H7 (cell line): ENCODE measurements around the gene DPH1. TPM values are rescaled to one million over a fixed set of nuclear protein-coding genes. Genes with fewer than 3 reads are reported as not detected.
"Not testable (repeated sequence)": the region's sequence is repeated elsewhere in the genome, so short reads cannot be mapped to it uniquely, and the experiment has no call there.

Experiments used
- DNase-seq: peaks from one replicate; pipeline ENCODE4 v3.0.0; 2012
- H3K27me3 ChIP-seq: 2 replicates; pipeline ENCODE4 v1.6.0; 2011; ENCODE audit warnings: mild to moderate bottlenecking, low read length; ENCODE audit not compliant: control insufficient read depth, insufficient read depth
- H3K36me3 ChIP-seq: replicated peaks from 2 replicates; pipeline ENCODE4 v1.5.1; 2011; ENCODE audit warnings: low read length; ENCODE audit not compliant: control insufficient read depth, insufficient read depth
- H3K4me3 ChIP-seq: 2 replicates; pipeline ENCODE4 v1.5.1; 2011; ENCODE audit warnings: low read depth, mild to moderate bottlenecking, control low read depth, low read length, moderate library complexity; ENCODE audit not compliant: insufficient read depth
- total RNA-seq: library from RNA; depleted of rRNA; stranded (reverse); fragments of >200 nt; shearing (Covaris generic); gene quantifications from 2 replicates; pipeline ENCODE4 v1.2.3, GENCODE V29; 2014; rRNA removed

Gene DPH1
- total RNA-seq = 37.0 and 53.6 TPM in 2 replicates

DNA sequence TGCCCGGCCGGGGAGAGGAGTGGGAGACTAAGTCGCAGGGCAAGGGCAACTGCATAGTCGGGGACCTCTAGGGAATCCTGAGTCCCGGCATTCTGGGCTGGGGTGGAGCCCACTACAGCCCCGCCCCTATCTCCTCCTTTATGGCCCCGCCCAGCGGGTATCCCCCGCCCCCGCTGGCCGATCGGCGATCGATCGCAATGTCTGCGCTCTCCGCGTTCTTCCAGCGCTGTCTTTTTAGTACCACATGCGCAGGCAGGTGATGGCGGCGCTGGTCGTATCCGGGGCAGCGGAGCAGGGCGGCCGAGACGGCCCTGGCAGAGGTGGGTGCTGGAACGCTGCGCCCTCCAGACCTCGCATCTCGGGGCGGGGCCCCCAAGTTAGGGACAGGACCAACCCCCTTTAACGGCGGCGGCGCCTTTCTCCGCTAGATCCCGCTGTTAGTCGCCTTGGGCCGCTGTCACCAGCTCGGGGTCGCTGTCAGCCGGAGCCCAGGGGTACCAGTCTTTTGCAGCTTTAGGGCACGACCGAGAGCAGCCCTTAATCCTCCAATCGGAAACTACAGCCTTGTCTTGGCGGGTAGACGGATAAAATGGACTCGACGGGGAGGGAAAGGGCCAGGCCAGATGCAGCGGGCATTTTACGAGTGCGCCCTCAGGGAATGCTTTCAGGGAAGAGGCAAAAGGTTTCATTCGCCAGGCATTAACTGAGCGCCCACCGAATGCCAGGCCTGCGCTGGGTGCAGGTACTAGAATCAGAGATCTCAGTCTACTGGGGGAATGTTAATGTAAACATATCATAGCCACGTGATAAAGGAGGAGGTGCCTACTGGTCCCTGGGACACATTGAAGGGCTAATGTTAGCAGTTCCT, at the start of gene DPH1:
Gene DPH1 (plus strand): TSS at position 243 of the 868 bp plus-strand sequence. CDS start 17 bp downstream, at position 260.
- Histone ChIP-seq H3K4me3 (peak within 1 kb of the TSS; percentile 95), H3K27me3 (peaks cover 43% of the 10 kb centered on the region), H3K36me3 (no peaks in the 10 kb centered on the region)
- peak; percentile 99 for DNase-seq

DNA sequence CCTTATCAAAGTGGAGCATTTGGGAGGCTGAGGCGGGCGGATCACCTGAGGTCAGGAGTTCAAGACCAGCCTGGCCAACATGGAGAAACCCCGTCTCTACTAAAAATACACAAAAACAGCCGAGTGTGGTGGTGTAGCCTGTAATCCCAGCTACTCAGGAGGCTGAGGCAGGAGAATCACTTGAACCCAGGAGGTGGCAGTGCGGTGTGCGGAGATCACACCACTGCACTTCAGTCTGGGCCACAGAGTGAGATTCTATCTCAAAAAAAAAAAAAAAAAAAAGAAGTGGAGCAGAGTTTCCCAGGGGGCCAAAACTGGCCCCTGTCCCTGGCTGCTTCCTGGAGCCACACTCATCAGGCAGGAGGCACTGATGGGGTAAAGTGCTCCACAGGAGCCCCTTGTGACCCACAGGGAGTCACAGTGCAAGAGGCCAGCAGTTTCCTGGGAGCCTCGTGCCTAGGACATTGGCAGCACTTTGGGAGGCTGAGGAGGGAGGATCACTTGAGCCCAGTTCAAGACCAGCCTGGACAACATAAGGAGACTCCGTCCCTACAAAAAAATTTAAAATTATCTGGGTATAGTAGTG, 49.2 kb upstream of the DPH1 start:
- Histone ChIP-seq H3K36me3 (no peaks in the 10 kb centered on the region), H3K27me3 (no peaks in the 10 kb centered on the region; the same call in 1 of the 2 replicates), H3K4me3 (no peak overlapping the region)
- DNase-seq = no peak

DNA sequence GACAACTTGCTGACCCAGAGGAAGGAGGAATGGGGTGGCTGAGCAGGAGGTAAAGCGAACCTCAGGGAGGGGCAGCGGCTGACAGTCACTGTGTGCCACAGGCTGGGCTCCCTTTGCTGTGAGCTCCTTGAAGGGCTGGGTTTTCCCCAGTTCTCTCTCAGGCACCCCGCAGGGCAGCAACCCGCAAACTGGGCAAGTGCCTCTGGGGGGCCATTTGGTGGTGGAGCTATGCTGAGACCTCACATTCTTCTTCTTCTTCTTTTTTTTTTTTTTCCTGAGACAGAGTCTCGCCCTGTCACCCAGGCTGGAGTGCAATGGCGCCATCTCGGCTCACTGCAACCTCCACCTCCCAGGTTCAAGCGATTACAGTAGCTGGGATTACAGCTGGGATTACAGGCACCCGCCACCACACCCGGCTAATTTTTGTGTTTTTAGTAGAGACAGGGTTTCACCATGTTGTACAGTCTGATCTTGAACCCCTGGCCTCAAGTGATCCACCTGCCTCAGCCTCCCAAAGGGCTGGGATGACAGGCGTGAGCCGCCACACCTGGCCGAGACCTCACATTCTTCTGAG, 47.1 kb upstream of the DPH1 start:
- peak; percentile 66 for DNase-seq
- not testable (repeated sequence) for H3K36me3 ChIP-seq, H3K27me3 ChIP-seq, H3K4me3 ChIP-seq

- H3K4me3 ChIP-seq = no peak overlapping the region
- H3K27me3 ChIP-seq = no peaks in the 10 kb centered on the region
- no peaks in the 10 kb centered on the region for H3K36me3 ChIP-seq
- DNase-seq = no peak
Measured at GRCh38 chr17:1985093-1985492, 44.9 kb upstream of the DPH1 start.

DNA sequence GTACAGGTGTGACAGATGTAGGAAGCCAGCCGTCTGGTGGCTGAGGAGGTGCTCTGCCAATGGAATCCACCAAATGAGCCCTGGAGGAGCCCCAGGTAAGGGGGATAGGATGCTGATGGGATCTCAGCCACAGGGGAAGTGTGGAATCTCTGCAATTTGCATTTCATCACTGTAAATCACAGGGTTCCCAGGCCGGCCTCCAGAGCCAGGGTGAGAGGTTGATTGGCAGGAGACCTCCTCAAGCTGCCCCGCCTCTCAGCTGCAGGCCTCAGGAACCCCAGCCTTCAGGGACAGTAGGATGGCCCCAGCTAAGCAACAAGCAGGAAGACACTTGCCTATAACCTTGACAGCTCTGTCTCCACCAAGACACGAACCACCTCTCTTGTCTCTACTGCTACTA, 44.3 kb upstream of the DPH1 start:
- Histone ChIP-seq H3K4me3 (no peak overlapping the region), H3K36me3 (no peaks in the 10 kb centered on the region), H3K27me3 (no peaks in the 10 kb centered on the region)
- DNase-seq = peak; percentile 87

- DNase-seq = no peak
- Histone ChIP-seq H3K36me3 (no peaks in the 10 kb centered on the region), H3K27me3 (no peaks in the 10 kb centered on the region), H3K4me3 (no peak overlapping the region)
Measured at GRCh38 chr17:1986783-1987451, 43.0 kb upstream of the DPH1 start.

DNA sequence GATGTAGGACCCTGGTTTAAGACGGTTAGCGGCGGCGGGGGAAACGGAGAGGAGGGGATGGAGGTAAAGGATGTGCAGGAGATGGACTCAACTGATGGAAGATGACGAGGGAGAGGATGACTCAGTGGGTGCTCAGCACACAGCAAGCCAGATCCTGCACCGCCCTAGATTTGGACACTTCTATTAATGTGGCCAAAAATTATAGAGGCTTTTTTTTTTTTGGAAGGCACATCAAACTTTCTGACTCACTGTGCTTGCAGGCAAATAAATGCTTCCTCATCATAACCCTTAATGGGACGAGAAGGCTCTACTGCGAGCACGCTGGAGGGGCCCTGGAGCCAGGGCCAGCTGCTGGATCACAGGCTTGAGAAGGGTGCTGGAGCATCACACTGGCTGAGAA, 40.8 kb upstream of the DPH1 start:
- Histone ChIP-seq H3K36me3 (no peaks in the 10 kb centered on the region), H3K4me3 (no peak overlapping the region), H3K27me3 (no peaks in the 10 kb centered on the region)
- no peak for DNase-seq

GRCh38 chr17:1992541-1992940, 37.4 kb upstream of the DPH1 start:
- no peak for DNase-seq
- Histone ChIP-seq H3K27me3 (peaks cover under 1% of the 10 kb centered on the region; the same call in 1 of the 2 replicates), H3K36me3 (no peaks in the 10 kb centered on the region), H3K4me3 (no peak overlapping the region)

GRCh38 chr17:1994707-1995106, 35.2 kb upstream of the DPH1 start:
- DNase-seq = no peak
- no peaks in the 10 kb centered on the region for H3K36me3 ChIP-seq
- no peak overlapping the region for H3K4me3 ChIP-seq
- peaks cover 10% of the 10 kb centered on the region for H3K27me3 ChIP-seq

DNA sequence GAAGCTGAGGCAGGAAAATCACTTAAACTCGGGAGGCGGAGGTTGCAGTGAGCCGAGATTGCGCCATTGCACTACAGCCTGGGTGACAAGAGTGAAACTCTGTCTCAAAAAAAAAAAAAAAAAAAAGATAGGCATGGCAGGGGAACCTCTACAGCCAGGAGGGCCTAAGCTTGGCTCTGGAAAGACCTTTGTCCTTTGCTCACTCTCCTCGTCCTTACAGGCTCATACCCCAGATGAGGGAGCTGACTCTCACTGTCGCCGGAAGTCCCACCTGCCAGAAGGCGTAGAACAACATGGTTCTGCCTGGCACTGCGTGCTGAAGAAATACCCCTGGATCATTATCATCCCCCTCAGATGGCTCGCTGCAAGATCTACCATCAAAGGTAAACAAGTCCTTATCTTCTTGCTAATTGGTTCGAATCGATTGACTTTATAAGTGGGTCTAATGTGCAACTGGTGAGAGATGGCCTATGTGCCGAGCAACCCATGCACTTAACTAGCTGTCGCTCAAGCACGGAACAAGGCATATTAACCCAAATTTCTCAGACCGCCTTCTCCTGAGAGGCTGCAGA, 34.5 kb upstream of the DPH1 start:
- Histone ChIP-seq H3K36me3 (no peaks in the 10 kb centered on the region), H3K27me3 (peaks cover 10% of the 10 kb centered on the region), H3K4me3 (no peak overlapping the region)
- DNase-seq = no peak

GRCh38 chr17:1995907-1996799, 33.8 kb upstream of the DPH1 start:
- Histone ChIP-seq H3K36me3 (no peaks in the 10 kb centered on the region), H3K4me3 (no peak overlapping the region), H3K27me3 (peaks cover 10% of the 10 kb centered on the region)
- peak; percentile 53 for DNase-seq

DNA sequence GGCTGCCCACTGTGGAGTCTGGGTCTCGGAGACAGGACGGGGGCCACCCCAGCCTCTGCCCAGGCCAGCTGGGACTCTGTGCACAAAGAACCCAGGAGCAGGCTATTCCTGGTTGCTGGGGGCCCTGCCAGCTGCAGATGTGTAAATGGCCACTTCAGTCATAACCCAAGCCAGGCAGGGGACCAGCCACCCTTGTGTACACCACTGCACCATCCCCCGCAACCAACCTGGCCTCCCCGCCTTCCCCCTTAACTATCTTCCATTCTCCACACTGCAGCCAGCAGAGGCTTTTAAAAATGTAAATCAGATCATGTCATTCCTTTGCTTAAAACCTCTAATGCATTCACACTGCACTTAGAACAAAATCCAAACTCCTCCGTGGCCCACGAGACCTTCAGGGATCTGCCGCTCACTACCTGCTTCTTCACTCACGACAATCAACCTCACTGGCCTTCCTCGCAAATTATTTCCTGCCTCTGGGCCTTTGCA, 33.1 kb upstream of the DPH1 start:
- peak; percentile 47 for DNase-seq
- Histone ChIP-seq H3K36me3 (no peaks in the 10 kb centered on the region), H3K4me3 (no peak overlapping the region), H3K27me3 (peaks cover 10% of the 10 kb centered on the region)

DNA sequence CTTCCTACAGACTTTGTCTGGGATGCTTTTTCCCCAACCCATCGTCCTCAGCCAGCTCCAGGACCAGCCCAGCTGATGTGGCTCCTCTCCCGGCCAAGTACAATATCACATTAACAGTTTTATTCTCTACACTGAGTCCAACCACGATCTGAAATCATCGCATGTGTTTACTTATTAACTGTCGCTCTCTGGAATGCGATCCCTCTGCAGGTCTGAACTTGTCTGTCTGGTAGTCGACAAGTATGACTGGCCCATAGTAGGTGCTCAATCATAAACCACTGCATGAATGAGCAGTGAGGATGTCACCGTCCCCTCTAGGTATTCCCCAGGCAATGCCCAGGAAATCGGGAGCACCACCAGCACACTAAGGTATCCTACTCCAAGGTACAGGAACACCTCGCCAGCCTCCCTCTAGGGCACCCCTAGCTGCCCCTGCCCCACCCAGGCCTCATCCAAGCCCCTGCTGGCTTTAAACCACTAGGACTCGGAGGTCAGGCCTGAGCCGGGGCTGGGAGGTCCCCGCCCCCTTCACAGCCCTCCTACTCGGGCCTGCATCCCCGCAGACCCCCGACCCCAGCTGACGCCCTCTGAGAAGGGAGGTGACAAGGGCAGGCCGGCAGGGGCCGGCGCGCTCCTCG, 32.5 kb upstream of the DPH1 start:
- Histone ChIP-seq H3K27me3 (peaks cover 10% of the 10 kb centered on the region), H3K4me3 (peak overlapping the region; percentile 53), H3K36me3 (no peaks in the 10 kb centered on the region)
- no peak for DNase-seq
